GM23338 (cell line): ENCODE data around the gene TTPAL. TPM values are rescaled to one million over a fixed set of nuclear protein-coding genes. Genes with fewer than 3 reads are reported as not detected.

Experiments
- ATAC-seq: fragments of 200-7000 bp; cut with Tn5 transposase; 3 replicates; pipeline ENCODE4 v1.9.1; 2020
- DNase-seq: peaks from one replicate; pipeline ENCODE4 v3.0.0-alpha.2; 2015; ENCODE audit warnings: low spot score
- H2AFZ ChIP-seq: fragments of 200-600 bp; sonication (generic); 2 replicates; pipeline ENCODE4 v1.8.0; 2016; ENCODE audit warnings: antibody characterized with exemption, mild to moderate bottlenecking, moderate library complexity
- H3F3A ChIP-seq: fragments of 200-600 bp; sonication (generic); replicated peaks from 2 replicates; pipeline ENCODE4 v1.8.0; 2017; ENCODE audit warnings: antibody characterized with exemption, mixed run types, low read depth
- H3K27ac ChIP-seq: fragments of 200-600 bp; sonication (generic); 2 replicates; pipeline ENCODE4 v1.6.1; 2016; ENCODE audit warnings: low read depth
- H3K27me3 ChIP-seq: fragments of 200-600 bp; sonication (generic); 2 replicates; pipeline ENCODE4 v1.8.0; 2016; ENCODE audit warnings: mild to moderate bottlenecking, mixed run types, moderate library complexity; ENCODE audit not compliant: insufficient read depth
- H3K36me3 ChIP-seq: fragments of 200-600 bp; sonication (generic); 2 replicates; pipeline ENCODE4 v1.8.0; 2016; ENCODE audit warnings: mild to moderate bottlenecking; ENCODE audit not compliant: insufficient read depth
- H3K4me1 ChIP-seq: fragments of 200-600 bp; sonication (generic); 2 replicates; pipeline ENCODE4 v1.8.0; 2016; ENCODE audit warnings: mild to moderate bottlenecking, moderate library complexity; ENCODE audit not compliant: insufficient read depth
- H3K4me2 ChIP-seq: fragments of 200-600 bp; sonication (generic); 2 replicates; pipeline ENCODE4 v1.7.1; 2017; ENCODE audit warnings: mixed run types
- H3K4me3 ChIP-seq: fragments of 200-600 bp; sonication (generic); 2 replicates; pipeline ENCODE4 v1.6.1; 2016; ENCODE audit warnings: mixed run types
- H3K79me2 ChIP-seq: fragments of 200-600 bp; sonication (generic); replicated peaks from 2 replicates; pipeline ENCODE4 v1.8.0; 2017; ENCODE audit warnings: mild to moderate bottlenecking; ENCODE audit not compliant: insufficient read depth
- H3K9me2 ChIP-seq: fragments of 200-600 bp; sonication (generic); 2 replicates; pipeline ENCODE4 v1.8.0; 2017; ENCODE audit not compliant: insufficient read depth
- H4K20me1 ChIP-seq: fragments of 200-600 bp; sonication (generic); replicated peaks from 2 replicates; pipeline ENCODE4 v1.8.0; 2017; ENCODE audit warnings: mild to moderate bottlenecking; ENCODE audit not compliant: insufficient read depth
- H3K27ac Mint-ChIP-seq: 2 replicates; pipeline ENCODE4 v1.8.0; 2020; ENCODE audit warnings: inconsistent platforms, mild to moderate bottlenecking, moderate library complexity, mixed read lengths
- H3K27me3 Mint-ChIP-seq: 3 replicates; pipeline ENCODE4 v1.8.0; 2022; ENCODE audit warnings: low read depth, mild to moderate bottlenecking, moderate library complexity, mixed read lengths, inconsistent platforms; ENCODE audit not compliant: insufficient read depth, poor library complexity
- H3K36me3 Mint-ChIP-seq: 3 replicates; pipeline ENCODE4 v1.8.0; 2021; ENCODE audit warnings: low read depth, mild to moderate bottlenecking, inconsistent platforms, moderate library complexity, mixed read lengths
- H3K4me1 Mint-ChIP-seq: 3 replicates; pipeline ENCODE4 v1.8.0; 2020; ENCODE audit warnings: mild to moderate bottlenecking, inconsistent platforms, mixed read lengths
- H3K4me3 Mint-ChIP-seq: 3 replicates; pipeline ENCODE4 v1.8.0; 2021; ENCODE audit warnings: moderate library complexity, mild to moderate bottlenecking, inconsistent platforms, mixed read lengths
- H3K9me3 Mint-ChIP-seq: 3 replicates; pipeline ENCODE4 v1.8.0; 2020; ENCODE audit warnings: moderate library complexity, mild to moderate bottlenecking, inconsistent platforms, mixed read lengths
- CREB1 ChIP-seq: fragments of 250-450 bp; sonication (Bioruptor Pico); IDR thresholded peaks from 2 replicates; pipeline ENCODE4 v1.5.0; 2020; ENCODE audit warnings: low read depth, mild to moderate bottlenecking, moderate library complexity
- CTCF ChIP-seq, 2 experiments: fragments of 200-600 bp in 1 of 2; sonication (generic) in 1 of 2; conservative IDR thresholded peaks; 2 replicates each; pipeline versions ENCODE4 v1.5.1 to v1.6.1; 2016 to 2017; ENCODE audit warnings: antibody characterized with exemption in 2 of 2, low read depth in 2 of 2, mild to moderate bottlenecking in 2 of 2, moderate library complexity in 1 of 2
- ETS1 ChIP-seq: IDR thresholded peaks from 2 replicates; pipeline ENCODE4 v1.6.1; 2016; ENCODE audit warnings: antibody characterized with exemption
- EZH2 ChIP-seq: fragments of 200-600 bp; sonication (generic); IDR thresholded peaks from one replicate; pipeline ENCODE4 v1.8.0; 2017; ENCODE audit warnings: antibody characterized with exemption, mild to moderate bottlenecking, low read depth; ENCODE audit not compliant: unreplicated experiment
- EZH2phosphoT487 ChIP-seq: fragments of 200-600 bp; sonication (generic); IDR thresholded peaks from one replicate; pipeline ENCODE4 v1.8.1; 2018; ENCODE audit warnings: antibody characterized with exemption; ENCODE audit not compliant: unreplicated experiment
- JUNB ChIP-seq: IDR thresholded peaks from one replicate; pipeline ENCODE4 v1.6.1; 2016; ENCODE audit warnings: antibody characterized with exemption; ENCODE audit not compliant: unreplicated experiment
- NANOG ChIP-seq: IDR thresholded peaks from 2 replicates; pipeline ENCODE4 v1.6.1; 2016; ENCODE audit warnings: antibody characterized with exemption, borderline replicate concordance
- POLR2AphosphoS5 ChIP-seq: IDR thresholded peaks from 2 replicates; pipeline ENCODE4 v1.6.1; 2016; ENCODE audit warnings: antibody characterized with exemption, low read depth
- REST ChIP-seq: IDR thresholded peaks from one replicate; pipeline ENCODE4 v1.6.1; 2018; ENCODE audit warnings: antibody characterized with exemption; ENCODE audit not compliant: unreplicated experiment
- STAT1 ChIP-seq: IDR thresholded peaks from one replicate; pipeline ENCODE4 v1.6.1; 2016; ENCODE audit warnings: antibody characterized with exemption; ENCODE audit not compliant: unreplicated experiment
- ZNF114 ChIP-seq: fragments of 250-450 bp; sonication (Bioruptor Pico); IDR thresholded peaks from 2 replicates; pipeline ENCODE4 v1.5.0; 2020; ENCODE audit warnings: mild to moderate bottlenecking, moderate library complexity
- ZNF462 ChIP-seq: fragments of 250-450 bp; sonication (Bioruptor Pico); IDR thresholded peaks from 2 replicates; pipeline ENCODE4 v1.5.0; 2020; ENCODE audit warnings: mild to moderate bottlenecking, moderate library complexity
- polyA plus RNA-seq: library from polyadenylated mRNA; unstranded; fragments of >200 nt; fragmentation: Nextera tagmentation; extraction: Ambion mirVana; gene quantifications from 2 replicates; pipeline ENCODE4 v1.2.1, GENCODE V29; 2016
- total RNA-seq: library from RNA; depleted of rRNA; stranded (reverse); fragments of >200 nt; shearing (Covaris generic); gene quantifications from 2 replicates; pipeline ENCODE4 v1.2.3, GENCODE V29; 2014

Gene TTPAL
- total and polyA plus RNA-seq, 2 experiments from 2014 or later, result 3.7 to 10.2 TPM

GRCh38 chr20:44496976-44497375 lies 21.3 kb downstream of the TTPAL start:
- ATAC-seq (no peak), DNase-seq (no peak)
- Mint-ChIP-seq H3K9me3 (no peaks in the 10 kb centered on the region), H3K36me3 (peaks cover 30% of the 10 kb centered on the region), H3K27ac (no peak overlapping the region), H3K4me1 (no peaks in the 10 kb centered on the region), H3K27me3 (no peaks in the 10 kb centered on the region), H3K4me3 (no peak overlapping the region)
- Histone ChIP-seq H3K27me3 (no peaks in the 10 kb centered on the region), H4K20me1 (no peaks in the 10 kb centered on the region; the same call in 1 of the 2 replicates), H3K4me3 (no peak overlapping the region), H3F3A (no peaks in the 10 kb centered on the region), H3K4me2 (no peak overlapping the region), H3K4me1 (no peaks in the 10 kb centered on the region), H3K36me3 (peaks cover 23% of the 10 kb centered on the region), H2AFZ (no peak overlapping the region), H3K9me2 (no peaks in the 10 kb centered on the region), H3K79me2 (no peaks in the 10 kb centered on the region), H3K27ac (no peak overlapping the region)
- TF ChIP-seq ETS1 (no peak), CREB1 (CRISPR knock-in tag) (no peak), JUNB (no peak), POLR2AphosphoS5 (no peak), ZNF462 (CRISPR knock-in tag) (no peak), ZNF114 (CRISPR knock-in tag) (no peak), NANOG (no peak), CTCF (conservative IDR thresholded peaks at IDR 0.05; ENCODE audit: low read depth in 2 of 2) (no peak), STAT1 (no peak), EZH2 (no peak), EZH2phosphoT487 (no peak), REST (no peak)
